ENCODE results near the gene GAB1. TPM values are rescaled to one million over a fixed set of nuclear protein-coding genes. Genes with fewer than 3 reads are reported as not detected.

GAB1 gene
- total RNA-seq, 1 donor from 2014 or later, result 33.2 TPM

- no peak overlapping the region for H3K4me3 Mint-ChIP-seq (ENCODE audit: unreplicated experiment)
- H3K27ac Mint-ChIP-seq (ENCODE audit: unreplicated experiment), result no peak overlapping the region
- H3K9me3 Mint-ChIP-seq (ENCODE audit: low read depth), result peaks cover 2% of the 10 kb centered on the region
- TF ChIP-seq, protein P1, sequence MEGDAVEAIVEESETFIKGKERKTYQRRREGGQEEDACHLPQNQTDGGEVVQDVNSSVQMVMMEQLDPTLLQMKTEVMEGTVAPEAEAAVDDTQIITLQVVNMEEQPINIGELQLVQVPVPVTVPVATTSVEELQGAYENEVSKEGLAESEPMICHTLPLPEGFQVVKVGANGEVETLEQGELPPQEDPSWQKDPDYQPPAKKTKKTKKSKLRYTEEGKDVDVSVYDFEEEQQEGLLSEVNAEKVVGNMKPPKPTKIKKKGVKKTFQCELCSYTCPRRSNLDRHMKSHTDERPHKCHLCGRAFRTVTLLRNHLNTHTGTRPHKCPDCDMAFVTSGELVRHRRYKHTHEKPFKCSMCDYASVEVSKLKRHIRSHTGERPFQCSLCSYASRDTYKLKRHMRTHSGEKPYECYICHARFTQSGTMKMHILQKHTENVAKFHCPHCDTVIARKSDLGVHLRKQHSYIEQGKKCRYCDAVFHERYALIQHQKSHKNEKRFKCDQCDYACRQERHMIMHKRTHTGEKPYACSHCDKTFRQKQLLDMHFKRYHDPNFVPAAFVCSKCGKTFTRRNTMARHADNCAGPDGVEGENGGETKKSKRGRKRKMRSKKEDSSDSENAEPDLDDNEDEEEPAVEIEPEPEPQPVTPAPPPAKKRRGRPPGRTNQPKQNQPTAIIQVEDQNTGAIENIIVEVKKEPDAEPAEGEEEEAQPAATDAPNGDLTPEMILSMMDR (IDR thresholded peaks at IDR 0.05), result no peak
- no peak for DNase-seq (ENCODE audit: low spot score)
- no peaks in the 10 kb centered on the region for H3K36me3 Mint-ChIP-seq (ENCODE audit: low read depth)
- no peaks in the 10 kb centered on the region for H3K27me3 Mint-ChIP-seq (ENCODE audit: low read depth)
- H3K4me1 Mint-ChIP-seq (ENCODE audit: low read depth), result peaks cover 38% of the 10 kb centered on the region
Observed at GRCh38 chr4:143302536-143302935, 34.1 kb upstream of the GAB1 start.

DNA sequence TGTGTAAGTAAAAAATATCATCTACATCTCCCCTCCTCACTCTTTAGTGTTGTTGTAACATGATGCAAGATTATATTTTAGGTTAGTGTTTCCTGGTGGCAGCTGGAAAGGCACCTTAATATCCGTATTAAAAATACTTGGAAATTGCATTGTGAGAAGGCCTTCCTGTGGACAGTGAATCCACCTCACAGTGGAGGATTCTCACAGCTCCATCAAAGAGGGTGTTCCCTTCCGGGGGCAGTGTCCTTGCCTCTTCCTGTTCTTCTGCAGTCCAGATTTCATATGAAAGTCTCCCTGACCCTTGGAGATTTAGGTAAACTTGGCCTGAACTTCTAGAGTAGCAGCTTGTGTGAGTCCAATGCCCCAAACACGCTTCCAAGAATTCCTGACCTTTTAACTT is 29.9 kb upstream of the GAB1 start:
- H3K4me3 Mint-ChIP-seq (ENCODE audit: unreplicated experiment), result no peak overlapping the region
- H3K9me3 Mint-ChIP-seq (ENCODE audit: low read depth), result peaks cover 2% of the 10 kb centered on the region
- DNase-seq (ENCODE audit: low spot score), result no peak
- no peak overlapping the region for H3K27ac Mint-ChIP-seq (ENCODE audit: unreplicated experiment)
- H3K36me3 Mint-ChIP-seq (ENCODE audit: low read depth), result no peaks in the 10 kb centered on the region
- peaks cover 20% of the 10 kb centered on the region for H3K4me1 Mint-ChIP-seq (ENCODE audit: low read depth)
- TF ChIP-seq, protein P1 (IDR thresholded peaks at IDR 0.05), result no peak
- H3K27me3 Mint-ChIP-seq (ENCODE audit: low read depth), result no peaks in the 10 kb centered on the region

- Mint-ChIP-seq H3K9me3 (ENCODE audit: low read depth) (peaks cover 2% of the 10 kb centered on the region), H3K27me3 (ENCODE audit: low read depth) (no peaks in the 10 kb centered on the region), H3K36me3 (ENCODE audit: low read depth) (no peaks in the 10 kb centered on the region), H3K4me3 (ENCODE audit: unreplicated experiment) (no peak overlapping the region), H3K4me1 (ENCODE audit: low read depth) (peaks cover 15% of the 10 kb centered on the region), H3K27ac (ENCODE audit: unreplicated experiment) (no peak overlapping the region)
- TF ChIP-seq, protein P1 (IDR thresholded peaks at IDR 0.05), result no peak
- DNase-seq (ENCODE audit: low spot score), result no peak
Observed at GRCh38 chr4:143307531-143307930, 29.1 kb upstream of the GAB1 start.

GRCh38 chr4:143308377-143308776 is 28.3 kb upstream of the GAB1 start:
- H3K27me3 Mint-ChIP-seq (ENCODE audit: low read depth), result no peaks in the 10 kb centered on the region
- no peak overlapping the region for H3K27ac Mint-ChIP-seq (ENCODE audit: unreplicated experiment)
- H3K36me3 Mint-ChIP-seq (ENCODE audit: low read depth), result no peaks in the 10 kb centered on the region
- DNase-seq (ENCODE audit: low spot score), result no peak
- no peak overlapping the region for H3K4me3 Mint-ChIP-seq (ENCODE audit: unreplicated experiment)
- peaks cover 2% of the 10 kb centered on the region for H3K9me3 Mint-ChIP-seq (ENCODE audit: low read depth)
- TF ChIP-seq, protein P1 (IDR thresholded peaks at IDR 0.05), result no peak
- peaks cover 8% of the 10 kb centered on the region for H3K4me1 Mint-ChIP-seq (ENCODE audit: low read depth)

DNA sequence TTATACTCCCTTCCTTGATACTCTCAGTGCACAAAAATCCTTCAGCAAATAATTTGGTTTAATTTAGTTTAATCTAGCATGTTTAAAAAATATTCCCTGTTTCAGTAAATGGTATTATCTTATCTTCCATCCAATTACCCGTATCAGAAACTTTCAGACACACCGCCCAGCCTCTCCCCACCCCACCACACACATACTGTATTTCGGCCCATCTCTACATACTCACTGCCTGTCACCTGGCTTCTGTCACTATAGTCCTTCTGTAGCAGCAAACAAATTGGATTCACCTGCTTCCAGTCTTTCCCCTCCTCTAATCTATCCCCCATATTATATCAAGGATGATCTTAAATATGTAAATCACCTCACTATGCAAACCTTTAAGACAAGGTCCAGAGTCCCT is 24.8 kb upstream of the GAB1 start:
- no peak for DNase-seq (ENCODE audit: low spot score)
- TF ChIP-seq, protein P1 (IDR thresholded peaks at IDR 0.05), result no peak
- Mint-ChIP-seq H3K27ac (ENCODE audit: unreplicated experiment) (no peak overlapping the region), H3K36me3 (ENCODE audit: low read depth) (no peaks in the 10 kb centered on the region), H3K4me3 (ENCODE audit: unreplicated experiment) (no peak overlapping the region), H3K9me3 (ENCODE audit: low read depth) (no peaks in the 10 kb centered on the region), H3K27me3 (ENCODE audit: low read depth) (no peaks in the 10 kb centered on the region), H3K4me1 (ENCODE audit: low read depth) (peaks cover 5% of the 10 kb centered on the region)
